Measurements from ENCODE around the gene FUCA1.
"Not testable (repeated sequence)": the region's sequence is repeated elsewhere in the genome, so short reads cannot be mapped to it uniquely, and the experiment has no call there.

FUCA1 gene

GRCh38 chr1:23895082-23895481 lies 27.0 kb upstream of the FUCA1 start:
- no peak for DNase-seq

GRCh38 chr1:23889074-23889473 lies 21.0 kb upstream of the FUCA1 start:
- no peak for DNase-seq

GRCh38 chr1:23885222-23885621 lies 17.1 kb upstream of the FUCA1 start:
- DNase-seq, result no peak

GRCh38 chr1:23882746-23883145 lies 14.7 kb upstream of the FUCA1 start:
- no peak for DNase-seq

GRCh38 chr1:23879809-23880208 lies 11.7 kb upstream of the FUCA1 start:
- DNase-seq, result no peak

- no peak for DNase-seq
Measured at GRCh38 chr1:23878668-23879067, 10.6 kb upstream of the FUCA1 start.

GRCh38 chr1:23875382-23875781 lies 7.3 kb upstream of the FUCA1 start:
- no peak for DNase-seq

GRCh38 chr1:23872421-23872820 lies 4.3 kb upstream of the FUCA1 start:
- no peak for DNase-seq

GRCh38 chr1:23869051-23869450 lies 961 bp upstream of the FUCA1 start:
- no peak for DNase-seq

GRCh38 chr1:23868557-23869016 lies 497 bp upstream of the FUCA1 start:
- DNase-seq, result peak; percentile 19

GRCh38 chr1:23867542-23867894 lies 572 bp downstream of the FUCA1 start:
- no peak for DNase-seq

- DNase-seq, result no peak
Measured at GRCh38 chr1:23865543-23865930, 2.6 kb downstream of the FUCA1 start.

- no peak for DNase-seq
Measured at GRCh38 chr1:23864801-23865542, 3.1 kb downstream of the FUCA1 start.

- DNase-seq, result no peak
Measured at GRCh38 chr1:23862640-23863039, 5.5 kb downstream of the FUCA1 start.

GRCh38 chr1:23854568-23854967 lies 13.5 kb downstream of the FUCA1 start:
- DNase-seq, result no peak

- DNase-seq, result not testable (repeated sequence)
Measured at GRCh38 chr1:23853124-23853523, 15.0 kb downstream of the FUCA1 start.

- DNase-seq, result not testable (repeated sequence)
Measured at GRCh38 chr1:23851406-23851805, 16.7 kb downstream of the FUCA1 start.

GRCh38 chr1:23848673-23849616 lies 19.1 kb downstream of the FUCA1 start:
- no peak for DNase-seq

GRCh38 chr1:23847482-23848095 lies 20.5 kb downstream of the FUCA1 start:
- DNase-seq, result not testable (repeated sequence)

- DNase-seq, result no peak
Measured at GRCh38 chr1:23845163-23845562, 22.9 kb downstream of the FUCA1 start.

GRCh38 chr1:23843644-23844043 lies 24.4 kb downstream of the FUCA1 start:
- DNase-seq, result no peak

- no peak for DNase-seq
Measured at GRCh38 chr1:23838401-23838866, 29.7 kb downstream of the FUCA1 start.

GRCh38 chr1:23837908-23838307 lies 30.2 kb downstream of the FUCA1 start:
- no peak for DNase-seq

Measured in SHP77 treated with DMSO at 0.1 percent for 48 hours (cell line).